Mucosa of stomach (tissue), 1 donor: ENCODE data around the gene ZNF157.

Source experiments
- H3K27me3 ChIP-seq: one replicate; pipeline ENCODE4 v1.7.0; 2013; ENCODE audit warnings: mild to moderate bottlenecking, low read length; ENCODE audit not compliant: control insufficient read depth, insufficient read depth
- H3K36me3 ChIP-seq: one replicate; pipeline ENCODE4 v1.7.0; 2013; ENCODE audit warnings: low read length; ENCODE audit not compliant: control insufficient read depth, insufficient read depth
- H3K4me1 ChIP-seq: one replicate; pipeline ENCODE4 v1.7.0; 2013; ENCODE audit warnings: mild to moderate bottlenecking, low read length; ENCODE audit not compliant: control insufficient read depth, insufficient read depth
- H3K4me3 ChIP-seq: one replicate; pipeline ENCODE4 v1.7.0; 2013; ENCODE audit warnings: low read length
- H3K9ac ChIP-seq: one replicate; pipeline ENCODE4 v1.7.0; 2013; ENCODE audit warnings: mild to moderate bottlenecking, low read length, moderate library complexity
- H3K9me3 ChIP-seq: one replicate; pipeline ENCODE4 v1.7.0; 2013; ENCODE audit warnings: mild to moderate bottlenecking, low read length, moderate library complexity; ENCODE audit not compliant: control insufficient read depth
- donor health status: Pancreatic carcinoma.

The ZNF157 gene

GRCh38 chrX:47452112-47452511 is 81.7 kb downstream of the ZNF157 start:
- Histone ChIP-seq H3K27me3 (no peaks in the 10 kb centered on the region), H3K9me3 (no peaks in the 10 kb centered on the region), H3K4me3 (no peak overlapping the region), H3K36me3 (no peaks in the 10 kb centered on the region), H3K4me1 (no peaks in the 10 kb centered on the region), H3K9ac (no peak overlapping the region)

GRCh38 chrX:47456080-47456479 is 85.7 kb downstream of the ZNF157 start:
- no peak overlapping the region for H3K9ac ChIP-seq
- H3K4me3 ChIP-seq: no peak overlapping the region
- no peaks in the 10 kb centered on the region for H3K9me3 ChIP-seq
- no peaks in the 10 kb centered on the region for H3K27me3 ChIP-seq
- no peaks in the 10 kb centered on the region for H3K4me1 ChIP-seq
- H3K36me3 ChIP-seq: no peaks in the 10 kb centered on the region

- Histone ChIP-seq H3K4me3 (no peak overlapping the region), H3K36me3 (no peaks in the 10 kb centered on the region), H3K27me3 (no peaks in the 10 kb centered on the region), H3K4me1 (no peaks in the 10 kb centered on the region), H3K9me3 (no peaks in the 10 kb centered on the region), H3K9ac (no peak overlapping the region)
Observed at GRCh38 chrX:47458528-47458927, 88.2 kb downstream of the ZNF157 start.

- no peaks in the 10 kb centered on the region for H3K4me1 ChIP-seq
- no peaks in the 10 kb centered on the region for H3K9me3 ChIP-seq
- H3K36me3 ChIP-seq: no peaks in the 10 kb centered on the region
- no peaks in the 10 kb centered on the region for H3K27me3 ChIP-seq
- H3K9ac ChIP-seq: no peak overlapping the region
- no peak overlapping the region for H3K4me3 ChIP-seq
Observed at GRCh38 chrX:47460561-47460960, 90.2 kb downstream of the ZNF157 start.
